Right renal pelvis (tissue), 4 donors: ENCODE measurements around the gene COMMD4. TPM values are rescaled to one million over a fixed set of nuclear protein-coding genes. Genes with fewer than 3 reads are reported as not detected.
"Not testable (repeated sequence)": the region's sequence is repeated elsewhere in the genome, so short reads cannot be mapped to it uniquely, and the experiment has no call there.

Experiments used
- DNase-seq, 4 donors: peaks; one replicate each; pipeline ENCODE4 v3.0.0-alpha.2; 2013; ENCODE audit warnings: low read depth in 4 of 4, low spot score in 3 of 4, missing footprints in 1 of 4
- polyA plus RNA-seq, 4 donors: library from polyadenylated mRNA; unstranded; fragments of 120-200 nt; gene quantifications; one replicate each; pipeline ENCODE4 v1.2.1, GENCODE V29; 2013; ENCODE audit not compliant: insufficient read length in 4 of 4

The COMMD4 gene
- polyA plus RNA-seq, 4 donors: 84.8 to 115 (median 90.2) TPM

DNA sequence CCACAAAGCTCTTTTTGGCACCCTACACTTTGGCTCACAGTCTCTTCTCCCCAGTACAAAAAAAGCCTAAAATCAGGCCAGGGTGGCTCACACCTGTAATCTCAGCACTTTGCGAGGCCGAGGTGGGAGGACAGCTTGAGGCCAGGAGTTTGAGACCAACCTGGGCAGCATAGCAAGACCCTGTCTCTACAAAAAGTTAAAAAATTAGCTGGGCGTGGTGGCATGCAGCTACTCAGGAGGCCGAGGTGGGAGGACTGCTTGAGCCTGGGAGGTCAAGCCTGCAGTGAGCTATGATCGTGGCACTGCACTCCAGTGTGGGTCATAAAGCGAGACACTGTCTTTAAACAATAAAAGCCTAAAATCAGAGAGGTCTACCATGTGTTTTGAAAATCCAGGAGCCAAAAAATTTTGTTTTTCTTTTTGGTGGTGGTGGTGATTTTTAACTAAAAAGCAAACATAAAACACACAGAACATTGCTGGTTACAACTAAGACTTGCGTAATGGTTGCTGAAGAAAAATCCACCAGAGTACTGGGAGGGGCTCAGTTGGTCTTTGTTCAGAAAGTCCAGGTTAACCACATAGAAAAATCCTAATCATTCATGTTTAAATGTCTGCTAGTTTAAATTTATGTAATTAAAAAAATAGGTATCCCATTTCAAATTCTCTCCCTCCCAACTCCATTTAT is 34.2 kb downstream of the COMMD4 start:
- no peak for DNase-seq

DNA sequence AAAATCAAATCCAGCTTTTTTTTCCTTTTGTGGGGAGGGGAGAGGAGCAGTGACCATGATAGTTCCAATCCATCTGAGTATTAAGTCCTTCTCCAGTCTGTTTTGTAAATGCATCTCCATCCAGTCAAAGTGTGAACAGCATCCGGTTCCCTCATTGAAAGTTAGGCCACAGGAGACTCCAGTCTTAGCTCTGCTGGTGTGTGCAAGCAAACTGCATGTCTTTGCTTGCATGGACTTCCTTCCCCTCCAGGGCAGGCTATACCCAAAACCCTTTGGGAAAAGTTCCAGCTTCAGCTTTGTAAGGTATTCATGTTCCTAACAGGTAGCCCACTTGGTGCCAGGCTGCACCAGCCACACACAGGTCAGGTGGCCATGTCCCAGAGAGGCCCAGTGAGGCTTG is 35.6 kb downstream of the COMMD4 start:
- DNase-seq: no peak

DNA sequence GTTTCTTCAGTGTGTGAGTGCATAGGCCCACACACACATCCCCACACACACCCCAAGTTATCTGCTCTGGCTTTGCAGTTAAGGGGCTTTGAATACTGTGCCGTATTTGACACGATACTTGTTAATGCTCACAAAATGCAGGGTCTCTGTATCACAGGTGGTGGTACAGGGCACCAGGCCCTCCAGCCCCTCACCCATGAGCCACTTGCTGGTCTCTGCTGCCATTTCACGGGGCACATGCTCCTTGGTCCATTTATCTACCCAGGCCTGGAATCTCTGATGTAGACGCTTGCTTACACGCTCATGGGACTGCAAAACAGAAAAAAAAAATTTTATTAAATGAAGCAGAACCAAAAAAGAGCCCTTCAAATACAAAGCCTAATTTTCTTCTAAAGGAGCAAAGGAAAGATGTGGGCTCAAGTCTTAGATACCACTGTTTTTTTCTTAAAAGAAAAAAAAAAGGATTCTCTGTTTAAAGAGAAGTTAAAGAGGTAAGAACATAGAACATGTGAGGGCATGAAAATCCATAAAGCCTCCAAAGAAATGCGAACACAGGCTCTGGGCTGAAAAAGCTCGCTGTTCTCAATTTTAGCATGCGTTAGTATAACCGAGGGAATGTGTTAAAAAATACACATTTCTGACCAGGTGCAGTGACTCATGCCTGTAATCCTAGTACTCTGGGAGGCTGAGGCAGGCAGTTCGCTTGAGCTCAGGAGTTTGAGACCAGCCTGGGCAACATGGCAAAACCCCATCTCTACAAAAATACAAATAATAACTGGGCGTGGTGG is 36.2 kb downstream of the COMMD4 start:
- no peak for DNase-seq

DNA sequence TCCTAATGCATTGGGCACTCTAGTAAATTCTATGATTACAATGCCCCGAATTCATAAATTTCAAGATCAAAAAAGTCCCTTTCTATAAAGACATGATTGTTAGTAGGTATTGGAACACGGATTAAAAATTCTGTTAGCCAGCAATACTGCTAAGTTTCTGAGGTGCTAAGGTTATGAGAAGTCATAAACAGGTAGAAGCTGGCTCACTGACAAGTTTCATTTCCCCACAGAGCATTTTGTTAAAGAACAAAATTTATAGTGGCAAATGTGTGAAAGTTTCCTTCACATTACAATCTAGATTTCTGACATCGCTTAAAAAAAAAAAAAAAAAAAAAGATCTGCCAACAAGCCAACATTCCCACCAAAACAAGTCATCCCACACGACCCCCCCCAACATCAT is 44.9 kb downstream of the COMMD4 start:
- no peak for DNase-seq

DNA sequence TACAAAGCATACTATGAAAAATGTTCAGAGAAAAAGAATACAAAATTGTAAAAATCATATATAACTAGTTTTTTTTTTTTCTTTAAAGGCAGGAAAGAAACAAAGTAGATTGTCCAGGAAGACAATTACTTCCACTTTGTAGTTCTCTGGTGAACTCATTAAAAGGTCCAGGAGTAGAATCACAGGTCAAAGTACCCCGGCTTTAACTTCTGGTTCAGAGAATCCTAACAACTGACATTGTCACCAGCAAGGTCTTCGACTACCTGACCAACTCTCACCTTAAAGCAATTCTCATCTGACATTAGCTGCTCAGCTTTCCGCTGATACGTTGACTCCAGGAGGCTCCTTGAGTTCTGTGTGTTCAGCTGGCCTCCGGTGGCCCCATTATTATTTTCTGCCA is 48.1 kb downstream of the COMMD4 start:
- not testable (repeated sequence) for DNase-seq

Other genes with a start within 250 kb of the COMMD4 start
- 10 to 100 TPM in 2 of 4 donors, 1 to 10 TPM in 2; 8.8 to 12.1 (median 9.6) TPM for gene C15orf39, start 134.2 kb upstream of the COMMD4 start, polyA plus RNA-seq
- not detected for gene GOLGA6C, start 77.7 kb upstream of the COMMD4 start, polyA plus RNA-seq
- gene GOLGA6D, start 53.2 kb upstream of the COMMD4 start, polyA plus RNA-seq: under 1 TPM; 0.10 to 0.32 (median 0.20) TPM
- gene NEIL1, start 11.0 kb downstream of the COMMD4 start, polyA plus RNA-seq: 10 to 100 TPM; 15.4 to 26.2 (median 19.1) TPM
- 100 to 1,000 TPM in 3 of 4 donors, 10 to 100 TPM in 1; 89.4 to 163 (median 135) TPM for gene MAN2C1, start 32.5 kb downstream of the COMMD4 start, polyA plus RNA-seq
- gene SIN3A, start 115.6 kb downstream of the COMMD4 start, polyA plus RNA-seq: 10 to 100 TPM; 51.7 to 62.2 (median 60.4) TPM
- gene PTPN9, start 243.3 kb downstream of the COMMD4 start, polyA plus RNA-seq: 10 to 100 TPM; 43.5 to 47.8 (median 47.1) TPM